Smooth muscle cell of trachea (primary cell): ENCODE data around the gene GOLGA8K. TPM values are rescaled to one million over a fixed set of nuclear protein-coding genes. Genes with fewer than 3 reads are reported as not detected.

Experiments
- total RNA-seq: library from RNA; depleted of rRNA; stranded (reverse); fragments of >200 nt; gene quantifications from 2 replicates; pipeline ENCODE4 v1.2.1, GENCODE V29; 2014

GOLGA8K gene
- under 0.01 and 0.44 TPM in 2 replicates for total RNA-seq

GRCh38 chr15:32403192-32403591 lies at the start of gene GOLGA8K:
TSS of gene GOLGA8K (minus strand) at chr15:32403292. CDS start at chr15:32403194, 98 bp downstream.

Other genes with a start within 250 kb of the GOLGA8K start
- gene GOLGA8O, start 52.3 kb upstream of the GOLGA8K start, total RNA-seq = 0.50 TPM in 1 of 2 replicates, not detected in the other
- 5.2 and 13.7 TPM in 2 replicates for gene GOLGA8N, start 190.2 kb upstream of the GOLGA8K start, total RNA-seq
- 7.1 and 33.5 TPM in 2 replicates for gene ARHGAP11A, start 212.2 kb upstream of the GOLGA8K start, total RNA-seq
- gene SCG5, start 238.4 kb upstream of the GOLGA8K start, total RNA-seq = 15.3 and 21.5 TPM in 2 replicates